A549 treated with Mapracorat at 1 μM for 4 hours (cell line): ENCODE results near the gene MAT2B. TPM values are rescaled to one million over a fixed set of nuclear protein-coding genes. Genes with fewer than 3 reads are reported as not detected.

Source experiments
- total RNA-seq: library from RNA; stranded (reverse); fragments of 200-300 nt; extraction: Qiagen RNA extraction; gene quantifications from 5 replicates; pipeline ENCODE4 v1.2.3, GENCODE V29; 2022

Gene MAT2B
- 38.6 to 48.4 TPM (median 43.7 TPM) in 5 replicates for total RNA-seq

DNA sequence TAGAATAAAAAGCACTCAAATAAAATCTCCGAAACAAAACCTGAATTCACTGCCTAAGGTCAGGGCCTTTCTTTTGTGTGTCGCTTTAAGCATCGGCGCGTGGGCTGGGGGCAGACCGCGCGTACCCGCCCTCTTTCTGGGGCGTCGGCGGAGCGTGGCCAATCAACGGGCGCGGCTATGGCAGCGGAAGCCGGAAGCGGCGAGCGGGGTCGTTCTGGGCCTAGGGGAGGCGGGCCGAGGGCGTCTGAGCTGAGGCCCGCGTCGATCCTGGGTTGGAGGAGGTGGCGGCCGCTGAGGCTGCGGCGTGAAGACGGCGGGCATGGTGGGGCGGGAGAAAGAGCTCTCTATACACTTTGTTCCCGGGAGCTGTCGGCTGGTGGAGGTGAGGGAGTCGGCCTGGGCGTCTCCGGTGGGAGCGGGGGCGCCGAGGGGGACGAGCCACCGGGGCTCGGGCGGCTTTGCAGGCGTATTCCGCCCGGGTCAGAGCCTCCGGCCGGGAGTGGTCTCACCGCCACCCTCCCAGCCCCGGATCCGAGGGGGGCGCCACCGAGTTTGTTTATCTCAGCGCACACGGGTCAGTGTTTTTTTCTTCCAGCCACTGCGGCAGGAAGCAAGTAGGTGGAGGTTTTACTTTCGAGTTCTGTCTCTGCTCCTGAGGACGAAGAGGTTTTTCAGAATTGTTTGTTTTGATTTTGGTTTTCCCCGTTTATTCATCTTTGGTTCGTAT, at the start of gene MAT2B:
MAT2B (plus strand) TSS at position 252 of the 727 bp plus-strand sequence; CDS start at position 320, 68 bp downstream.

DNA sequence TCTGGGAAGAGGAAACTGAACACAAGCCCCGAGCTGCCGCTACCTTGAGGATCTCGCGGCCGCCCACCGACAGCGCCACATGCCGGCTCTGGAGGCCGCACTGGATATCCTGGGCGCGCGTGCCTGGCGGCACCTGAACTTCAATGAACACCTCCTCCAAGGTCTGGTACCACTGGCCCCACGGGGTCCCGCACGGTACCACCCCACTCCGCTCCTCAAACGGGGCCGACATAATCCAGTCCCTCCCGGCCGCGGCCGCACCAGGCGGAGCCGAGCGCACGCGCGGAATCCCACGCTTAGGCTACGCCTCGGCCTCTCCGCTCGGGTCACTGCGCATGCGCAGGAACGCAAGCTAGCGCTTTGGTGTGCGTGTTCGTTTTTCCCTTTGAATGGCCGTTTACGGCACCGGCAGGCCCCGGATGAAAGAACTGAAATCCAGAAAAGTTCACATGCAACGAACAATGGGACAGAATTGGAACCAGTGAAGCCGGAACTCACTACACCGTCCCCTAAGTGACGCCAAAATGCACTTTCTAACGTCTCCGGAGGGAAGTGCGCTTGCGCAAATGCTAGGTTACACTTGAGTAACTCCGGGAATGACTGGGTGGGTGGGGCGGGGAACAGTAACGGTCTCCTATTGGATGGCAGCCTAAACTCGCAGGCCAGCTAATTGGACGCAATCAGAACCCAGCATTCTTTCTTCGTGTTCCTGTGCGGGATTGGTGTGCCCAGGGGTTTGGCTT, 45.4 kb upstream of the MAT2B start, which contains the start of gene NUDCD2:
NUDCD2 (minus strand) TSS at position 284 of the 743 bp plus-strand sequence; CDS start at position 232, 52 bp downstream.

DNA sequence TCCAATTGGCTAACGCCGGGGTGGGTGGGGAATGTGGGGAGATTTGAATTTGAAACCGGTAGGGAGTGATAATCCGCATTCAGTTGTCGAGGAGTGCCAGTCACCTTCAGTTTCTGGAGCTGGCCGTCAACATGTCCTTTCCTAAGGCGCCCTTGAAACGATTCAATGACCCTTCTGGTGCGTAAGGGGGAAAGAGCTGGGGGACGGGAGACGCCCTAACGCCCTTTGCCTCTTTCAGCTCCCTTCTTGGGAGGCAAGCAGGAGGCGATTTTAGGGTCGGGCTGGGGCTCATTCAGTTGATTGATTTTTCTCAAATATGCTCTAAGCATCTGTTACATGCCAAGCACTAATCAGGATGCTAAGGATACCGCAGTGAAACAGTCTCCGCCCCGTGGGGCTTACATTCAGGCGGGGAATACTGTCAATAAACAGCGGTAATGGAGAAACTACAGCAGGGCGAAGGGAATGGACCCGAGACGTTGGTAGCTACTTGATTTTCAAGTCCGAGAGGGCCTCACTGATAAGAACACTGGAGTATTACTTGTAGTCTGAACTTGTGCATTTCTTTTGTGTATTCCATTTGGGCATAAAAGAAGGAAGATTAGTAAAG, 44.8 kb upstream of the MAT2B start, which contains the start of gene HMMR:
HMMR (plus strand) TSS at position 71 of the 610 bp plus-strand sequence; CDS start at position 132, 61 bp downstream.

Other genes with a start within 250 kb of the MAT2B start
- gene CCNG1, start 68.0 kb upstream of the MAT2B start, total RNA-seq = 56.6 to 70.9 TPM (median 61.5 TPM) in 5 replicates
- gene NUDCD2, start 45.5 kb upstream of the MAT2B start, total RNA-seq = 33.3 to 34.8 TPM (median 33.9 TPM) in 5 replicates
- gene HMMR, start 45.0 kb upstream of the MAT2B start, total RNA-seq = 21.3 to 28.0 TPM (median 25.2 TPM) in 5 replicates